HL-60 (cell line): ENCODE measurements around the gene ACYP2.
"Not testable (repeated sequence)": the region's sequence is repeated elsewhere in the genome, so short reads cannot be mapped to it uniquely, and the experiment has no call there.

Experiments used
- DNase-seq, 2 experiments: peaks; one replicate each; pipeline ENCODE4 v3.0.0-alpha.2; 2010 to 2020; ENCODE audit warnings: low read depth in 1 of 2, low spot score in 1 of 2
- H3K27ac ChIP-seq: fragments of 250-450 bp; sonication (Bioruptor Pico); replicated peaks from 2 replicates; pipeline ENCODE4 v1.5.1; 2020; ENCODE audit warnings: mild to moderate bottlenecking, moderate library complexity
- H3K27me3 ChIP-seq: fragments of 250-450 bp; sonication (Bioruptor Pico); 2 replicates; pipeline ENCODE4 v1.5.1; 2021; ENCODE audit warnings: mild to moderate bottlenecking, moderate library complexity; ENCODE audit not compliant: insufficient read depth, poor library complexity, severe bottlenecking
- H3K4me3 ChIP-seq: replicated peaks from 2 replicates; pipeline ENCODE4 v1.5.1; 2011; ENCODE audit warnings: mild to moderate bottlenecking, control low read depth, low read length; ENCODE audit not compliant: insufficient read depth
- CTCF ChIP-seq: IDR thresholded peaks from one replicate; pipeline ENCODE4 v1.5.1; 2011; ENCODE audit warnings: low read length, control low read depth, inconsistent platforms; ENCODE audit not compliant: insufficient read depth
- GABPA ChIP-seq: IDR thresholded peaks from 2 replicates; pipeline ENCODE4 v1.6.1; 2012; ENCODE audit warnings: low read depth
- POLR2AphosphoS5 ChIP-seq: IDR thresholded peaks from 2 replicates; pipeline ENCODE4 v1.6.1; 2012; ENCODE audit warnings: low read depth
- REST ChIP-seq: IDR thresholded peaks from 2 replicates; pipeline ENCODE4 v1.6.1; 2012; ENCODE audit warnings: low read depth; ENCODE audit not compliant: insufficient replicate concordance
- SPI1 ChIP-seq: IDR thresholded peaks from 2 replicates; pipeline ENCODE4 v1.6.1; 2012; ENCODE audit warnings: low read depth, mild to moderate bottlenecking, borderline replicate concordance

The ACYP2 gene

GRCh38 chr2:54122171-54122935 is 6.9 kb downstream of the ACYP2 start:
- no peak for DNase-seq
- no peak for TF ChIP-seq SPI1
- TF ChIP-seq REST: no peak
- no peak for TF ChIP-seq POLR2AphosphoS5
- TF ChIP-seq CTCF: no peak
- no peak for TF ChIP-seq GABPA
- no peak overlapping the region for H3K4me3 ChIP-seq
- no peak overlapping the region for H3K27ac ChIP-seq
- no peaks in the 10 kb centered on the region for H3K27me3 ChIP-seq

GRCh38 chr2:54122939-54123338 is 7.5 kb downstream of the ACYP2 start:
- TF ChIP-seq CTCF (no peak), POLR2AphosphoS5 (no peak), GABPA (no peak)
- no peak for DNase-seq
- Histone ChIP-seq H3K27me3 (no peaks in the 10 kb centered on the region), H3K4me3 (no peak overlapping the region), H3K27ac (no peak overlapping the region)

- H3K4me3 ChIP-seq: not testable (repeated sequence)
These were observed 11.8 kb downstream of the ACYP2 start for GRCh38 chr2:54127174-54127573.

GRCh38 chr2:54133056-54133455 is 17.6 kb downstream of the ACYP2 start:
- no peaks in the 10 kb centered on the region for H3K27me3 ChIP-seq
- DNase-seq: no peak
- TF ChIP-seq SPI1: no peak
- TF ChIP-seq REST: no peak
- no peak for TF ChIP-seq CTCF
- no peak for TF ChIP-seq GABPA
- no peak for TF ChIP-seq POLR2AphosphoS5
- H3K27ac ChIP-seq: no peak overlapping the region
- H3K4me3 ChIP-seq: no peak overlapping the region

More at GRCh38 chr2:54127174-54127573, 11.8 kb downstream of the ACYP2 start:
- H3K27ac ChIP-seq, H3K27me3 ChIP-seq, DNase-seq: not testable (repeated sequence)
